Measurements from ENCODE around the gene UBAP1.
"Not testable (repeated sequence)": the region's sequence is repeated elsewhere in the genome, so short reads cannot be mapped to it uniquely, and the experiment has no call there.

Gene UBAP1

GRCh38 chr9:34179213-34180136, 632 bp downstream of the UBAP1 start:
- peak; percentile 18 for DNase-seq

DNA sequence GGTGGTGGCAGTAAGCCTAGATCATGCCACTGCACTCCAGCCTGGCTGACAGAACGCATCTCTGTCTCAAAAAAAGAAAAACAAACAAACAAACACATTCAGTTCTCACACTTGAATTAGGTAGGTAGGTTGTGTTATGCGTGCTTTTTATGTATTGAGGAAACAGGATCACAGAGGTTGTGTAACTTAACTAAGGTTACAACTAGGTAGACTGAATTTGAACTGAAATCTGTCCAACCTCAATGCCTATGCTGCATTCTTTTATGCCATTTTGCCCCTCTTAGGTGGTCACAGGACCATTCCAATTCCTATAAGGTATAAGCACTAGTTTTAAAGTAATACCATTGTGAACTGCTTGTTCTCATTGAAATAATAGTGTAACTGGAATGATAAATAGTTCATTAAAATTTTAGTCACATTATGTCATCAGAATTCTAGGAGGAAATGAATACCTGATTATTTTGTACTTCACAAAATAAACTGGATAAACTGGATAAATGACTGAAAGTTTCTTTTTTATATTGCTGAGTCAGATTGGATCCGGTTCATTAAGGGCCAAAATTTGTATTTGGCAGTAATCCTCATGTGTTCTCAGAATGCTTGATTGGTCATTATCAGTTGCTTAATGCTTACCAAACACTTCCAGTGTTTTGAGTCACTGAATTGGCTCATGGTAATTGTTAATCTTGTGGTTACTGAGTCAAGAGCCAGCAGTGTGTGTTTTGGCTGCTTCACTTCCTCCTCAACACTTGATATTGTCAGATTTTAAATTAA, 7.1 kb downstream of the UBAP1 start:
- DNase-seq, result peak; percentile 78

- no peak for DNase-seq
These were observed 9.0 kb downstream of the UBAP1 start for GRCh38 chr9:34187891-34188240.

- DNase-seq, result no peak
These were observed 12.4 kb downstream of the UBAP1 start for GRCh38 chr9:34190996-34191892.

DNA sequence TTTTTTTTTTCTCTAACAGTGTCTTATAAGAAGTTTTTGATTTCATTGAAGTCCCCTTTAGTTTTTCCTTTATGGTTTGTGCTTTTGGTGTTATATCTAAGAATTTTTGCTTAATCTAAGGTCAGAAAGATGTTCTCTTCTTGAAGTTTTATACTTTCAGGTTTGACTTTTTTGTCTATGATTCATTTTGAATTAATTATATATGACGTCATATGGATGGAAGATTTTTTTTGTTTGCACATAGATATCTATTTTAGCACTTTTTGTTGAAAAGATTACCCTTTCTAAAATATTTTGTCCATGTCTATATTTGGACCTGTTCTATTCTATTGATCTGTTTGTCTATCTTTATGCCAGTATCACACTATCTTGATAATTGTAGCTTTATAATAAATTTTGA, 16.3 kb downstream of the UBAP1 start:
- no peak for DNase-seq

GRCh38 chr9:34197286-34197685, 18.4 kb downstream of the UBAP1 start:
- DNase-seq, result not testable (repeated sequence)

DNA sequence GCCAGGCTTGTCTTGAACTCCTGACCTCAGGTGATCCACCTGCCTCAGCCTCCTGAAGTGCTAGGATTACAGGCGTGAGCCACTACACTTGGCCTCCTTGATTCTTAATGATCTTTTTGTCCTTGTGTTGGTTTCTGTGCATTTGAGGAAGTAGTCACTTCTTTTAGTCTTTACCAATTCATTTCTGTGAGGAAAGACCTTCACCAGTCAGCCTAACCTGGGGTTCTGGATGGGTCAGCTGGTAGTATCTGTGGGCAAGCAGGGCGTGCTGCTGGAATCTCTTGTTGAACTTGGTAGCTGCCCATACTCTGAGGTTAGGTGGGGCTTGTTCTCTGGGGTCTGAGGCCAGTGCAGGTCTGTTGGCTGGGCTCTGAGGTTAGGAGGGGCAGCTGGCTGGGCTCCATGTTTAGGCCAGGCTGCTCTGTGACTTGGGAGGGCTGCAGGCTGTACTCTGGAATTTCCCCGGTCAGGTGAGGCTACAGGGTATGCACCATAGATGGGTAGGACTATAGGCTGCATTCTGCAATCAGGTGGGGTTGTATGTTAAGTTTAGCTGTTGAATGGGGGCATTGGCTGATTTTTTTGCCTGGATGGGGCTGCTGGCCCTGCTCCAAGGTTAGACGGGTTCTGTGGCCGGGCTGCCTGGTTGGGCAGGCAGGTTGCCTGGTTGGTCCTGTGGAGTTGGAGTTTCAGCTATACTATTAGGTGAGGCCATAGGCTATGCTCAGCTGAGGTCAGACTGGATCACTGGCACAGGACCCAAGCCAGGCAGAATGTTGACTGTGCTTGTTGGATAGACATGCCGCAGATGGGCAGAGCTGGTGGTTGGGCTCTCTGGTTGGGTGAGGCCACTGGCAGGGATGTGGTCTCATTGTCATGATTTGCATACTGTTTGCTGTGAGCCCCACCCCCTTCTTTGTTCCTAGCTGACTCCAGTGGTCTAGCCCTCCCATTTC, 19.2 kb downstream of the UBAP1 start:
- DNase-seq, result no peak

- no peak for DNase-seq
These were observed 21.2 kb downstream of the UBAP1 start for GRCh38 chr9:34200092-34200491.

DNA sequence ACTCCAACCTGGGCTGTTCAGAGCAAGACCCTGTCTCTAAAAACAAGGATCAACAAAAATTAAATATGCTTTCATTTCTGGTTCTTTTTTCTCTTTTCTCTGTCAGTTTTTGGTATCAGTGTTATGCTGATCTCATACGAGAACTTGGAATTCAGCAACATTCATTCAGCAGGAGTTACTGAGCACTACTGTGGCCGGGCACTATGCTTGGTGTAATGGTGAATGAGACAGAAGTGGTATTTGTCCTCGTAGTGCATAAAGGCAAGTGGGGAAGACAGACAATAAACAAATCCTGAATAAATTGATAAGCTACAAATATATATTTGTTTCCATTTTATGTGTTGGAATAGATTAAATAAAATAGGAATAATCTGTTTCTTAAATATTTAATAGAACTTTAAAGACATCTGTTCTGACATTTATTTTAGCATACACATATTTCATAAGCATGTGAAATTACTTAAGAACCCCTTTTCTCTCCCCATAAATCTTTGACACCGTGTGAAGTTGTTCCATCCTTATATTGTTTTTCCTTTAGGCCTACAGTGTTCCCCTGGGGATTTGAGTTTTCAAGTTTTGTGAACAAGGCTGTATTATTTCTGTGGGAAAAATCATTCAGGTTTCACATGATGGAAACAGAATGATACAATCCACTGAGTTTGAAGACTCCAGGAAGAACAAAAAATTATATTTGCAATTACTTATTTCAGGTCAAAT, 24.6 kb downstream of the UBAP1 start:
- no peak for DNase-seq

GRCh38 chr9:34203992-34204635, 25.3 kb downstream of the UBAP1 start:
- no peak for DNase-seq

GRCh38 chr9:34205102-34205501, 26.3 kb downstream of the UBAP1 start:
- DNase-seq, result no peak

- no peak for DNase-seq
These were observed 27.7 kb downstream of the UBAP1 start for GRCh38 chr9:34206561-34206960.

DNA sequence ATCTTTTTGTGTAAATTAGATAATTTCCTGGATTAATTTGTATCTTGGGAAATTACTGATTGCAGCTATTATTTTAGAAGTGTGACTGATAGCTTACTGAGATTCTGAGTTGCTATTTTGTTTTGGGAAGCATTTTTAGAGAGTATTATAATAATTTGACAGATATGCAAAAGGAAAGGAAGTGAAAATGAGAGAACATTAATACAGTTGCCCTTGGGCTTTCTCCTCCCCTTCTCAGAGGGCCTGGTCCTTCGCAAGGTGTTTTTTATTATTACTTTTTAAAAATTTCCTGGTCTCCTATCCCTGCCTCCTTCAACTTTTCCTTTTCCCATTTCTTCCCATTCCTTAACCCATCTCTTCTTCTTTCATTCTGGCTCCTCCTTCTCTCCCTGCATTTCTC, 32.6 kb downstream of the UBAP1 start:
- DNase-seq, result no peak

- DNase-seq, result not testable (repeated sequence)
These were observed 35.6 kb downstream of the UBAP1 start for GRCh38 chr9:34214354-34215000.

DNA sequence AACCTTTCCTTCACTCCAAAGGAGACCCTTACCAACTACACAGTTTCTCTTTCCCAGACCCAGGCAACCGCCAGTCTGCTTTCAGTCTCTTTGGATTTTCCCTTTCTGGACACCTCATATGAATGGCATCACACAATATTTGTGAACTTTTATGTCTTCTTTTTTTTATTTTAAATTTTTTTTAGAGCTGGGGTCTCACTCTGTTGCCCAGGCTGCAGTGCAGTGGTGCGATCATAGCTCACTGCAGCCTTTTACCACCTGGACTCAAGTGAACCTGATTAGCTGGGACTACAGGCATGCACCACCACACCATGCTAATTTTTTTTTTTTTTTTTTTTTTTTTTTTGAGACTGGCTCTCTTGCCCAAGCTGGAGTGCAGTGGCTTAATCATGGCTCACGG, 37.5 kb downstream of the UBAP1 start:
- no peak for DNase-seq

GRCh38 chr9:34217015-34217414, 38.2 kb downstream of the UBAP1 start:
- not testable (repeated sequence) for DNase-seq

DNA sequence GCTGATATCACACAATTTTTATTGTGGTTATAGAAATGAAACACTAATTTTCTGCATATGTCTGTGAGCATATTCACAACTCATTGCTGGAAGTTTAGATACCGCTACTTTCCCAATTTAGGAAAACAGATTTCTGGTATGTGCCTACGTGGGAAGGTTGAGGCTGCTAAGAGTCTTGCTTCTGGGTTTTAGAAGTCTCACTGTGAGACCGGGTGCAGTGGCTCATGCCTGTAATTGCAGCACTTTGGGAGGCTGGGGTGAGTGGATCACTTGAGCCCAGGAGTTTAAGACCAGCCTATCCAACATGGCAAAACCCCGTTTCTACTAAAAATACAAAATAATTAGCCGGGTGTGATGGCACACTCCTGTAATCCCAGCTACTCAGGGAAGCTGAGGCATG, 39.6 kb downstream of the UBAP1 start:
- DNase-seq, result no peak

GRCh38 chr9:34219421-34219820, 40.6 kb downstream of the UBAP1 start:
- no peak for DNase-seq

DNA sequence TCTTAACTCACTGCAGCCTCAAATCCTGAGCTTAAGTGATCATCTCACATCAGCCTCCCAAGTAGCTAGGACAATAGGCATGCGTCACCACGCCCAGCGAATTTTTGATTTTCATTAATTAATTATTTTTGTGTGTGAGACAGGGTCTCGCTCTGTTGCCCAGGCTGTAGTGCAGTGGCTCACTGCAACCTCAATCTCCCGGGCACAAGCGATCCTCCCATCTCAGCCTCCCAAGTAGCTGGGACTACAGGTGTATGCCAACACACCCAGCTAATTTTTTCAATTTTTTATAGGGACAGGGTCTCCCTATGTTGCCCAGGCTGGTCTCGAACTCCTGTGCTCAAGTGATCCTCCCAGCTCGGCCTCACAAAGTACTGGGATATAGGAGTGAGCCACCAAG, 41.4 kb downstream of the UBAP1 start:
- no peak for DNase-seq

DNA sequence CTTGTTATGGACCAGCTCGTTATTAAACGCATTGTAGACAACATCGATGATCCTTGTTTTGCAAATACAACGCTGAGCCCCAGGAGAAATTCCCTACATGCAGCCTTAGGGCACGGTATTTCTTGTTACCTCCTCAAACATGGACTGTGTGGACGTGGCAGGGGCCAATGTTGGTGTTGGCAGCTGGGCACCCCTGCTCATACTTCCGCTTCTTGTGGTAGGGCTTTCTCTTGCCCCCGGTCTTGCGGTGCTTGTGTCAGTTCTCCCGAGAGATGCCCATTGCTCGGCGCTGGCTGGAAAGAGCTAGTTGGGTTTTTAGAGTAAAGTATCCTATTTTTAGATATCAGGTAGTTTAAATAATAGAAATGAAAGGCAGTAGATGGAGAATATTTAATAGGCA, 45.5 kb downstream of the UBAP1 start:
- no peak for DNase-seq

All from CD4-positive, alpha-beta T cell treated with Interleukin-4 for 4 hours (primary cell).